HepG2 (cell line): ENCODE results near the gene COG8. TPM values are rescaled to one million over a fixed set of nuclear protein-coding genes. Genes with fewer than 3 reads are reported as not detected.

Experiments used
- ATF4 ChIP-seq, 2 experiments: fragments of 450-650 bp in 1 of 2; sonication (generic) in 1 of 2; formaldehyde crosslinking; IDR thresholded peaks; 2 replicates each; pipeline versions ENCODE4 v1.5.0 to v1.8.0; 2020 to 2022; ENCODE audit warnings: mild to moderate bottlenecking in 1 of 2, missing genetic modification reagents in 1 of 2
- CBFB ChIP-seq: sonication (generic); formaldehyde crosslinking; IDR thresholded peaks from 2 replicates; pipeline ENCODE4 v1.4.0; 2020; ENCODE audit warnings: missing genetic modification reagents
- CENPT ChIP-seq: sonication (generic); formaldehyde crosslinking; IDR thresholded peaks from 2 replicates; pipeline ENCODE4 v1.8.0; 2022; ENCODE audit warnings: low read depth, mild to moderate bottlenecking, moderate library complexity, missing genetic modification reagents
- CHD4 ChIP-seq: fragments of 200-600 bp; sonication (generic); IDR thresholded peaks from 2 replicates; pipeline ENCODE4 v1.7.0; 2017; ENCODE audit warnings: mild to moderate bottlenecking, low read length, borderline replicate concordance
- ETS1 ChIP-seq: sonication (generic); formaldehyde crosslinking; IDR thresholded peaks from 2 replicates; pipeline ENCODE4 v1.4.0; 2020; ENCODE audit warnings: missing genetic modification reagents
- FOXA1 ChIP-seq, 2 experiments: fragments of 450-650 bp in 1 of 2; sonication (generic) in 1 of 2; formaldehyde crosslinking in 1 of 2; IDR thresholded peaks; 2 replicates each; pipeline versions ENCODE4 v1.4.0 to v1.6.1; 2016 to 2020; ENCODE audit warnings: missing genetic modification reagents in 1 of 2
- GZF1 ChIP-seq: sonication (generic); formaldehyde crosslinking; IDR thresholded peaks from 2 replicates; pipeline ENCODE4 v1.5.1; 2020; ENCODE audit warnings: mild to moderate bottlenecking, missing genetic modification reagents
- HMGA1 ChIP-seq: sonication (generic); formaldehyde crosslinking; conservative IDR thresholded peaks from 2 replicates; pipeline ENCODE4 v1.4.0; 2020; ENCODE audit warnings: missing genetic modification reagents
- KDM2A ChIP-seq: sonication (generic); formaldehyde crosslinking; IDR thresholded peaks from 2 replicates; pipeline ENCODE4 v1.4.0; 2020; ENCODE audit warnings: low read depth, missing genetic modification reagents, borderline replicate concordance
- NFATC3 ChIP-seq: sonication (generic); formaldehyde crosslinking; IDR thresholded peaks from 2 replicates; pipeline ENCODE4 v1.5.1; 2020; ENCODE audit warnings: mild to moderate bottlenecking, missing genetic modification reagents
- NFE2 ChIP-seq: sonication (generic); formaldehyde crosslinking; IDR thresholded peaks from 2 replicates; pipeline ENCODE4 v1.4.0; 2020; ENCODE audit warnings: missing genetic modification reagents
- PATZ1 ChIP-seq: sonication (generic); formaldehyde crosslinking; IDR thresholded peaks from 2 replicates; pipeline ENCODE4 v1.4.0; 2020; ENCODE audit warnings: missing genetic modification reagents
- PCBP2 ChIP-seq: fragments of 200-400 bp; formaldehyde crosslinking; optimal IDR thresholded peaks from 2 replicates; pipeline ENCODE3; 2018; ENCODE audit warnings: low read length, low read depth; ENCODE audit not compliant: poor library complexity, severe bottlenecking
- RFXANK ChIP-seq: IDR thresholded peaks from 2 replicates; pipeline ENCODE4 v1.6.1; 2016
- RNF2 ChIP-seq: fragments of 450-650 bp; conservative IDR thresholded peaks from 2 replicates; pipeline ENCODE4 v1.6.1; 2016; ENCODE audit warnings: low read depth
- SAFB2 ChIP-seq: sonication (generic); formaldehyde crosslinking; IDR thresholded peaks from 2 replicates; pipeline ENCODE4 v1.5.1; 2020; ENCODE audit warnings: missing genetic modification reagents, low read depth, mild to moderate bottlenecking, borderline replicate concordance
- ZBED4 ChIP-seq: sonication (generic); formaldehyde crosslinking; IDR thresholded peaks from 2 replicates; pipeline ENCODE4 v1.4.0; 2020; ENCODE audit warnings: missing genetic modification reagents, borderline replicate concordance
- ZNF253 ChIP-seq: sonication (generic); formaldehyde crosslinking; IDR thresholded peaks from 2 replicates; pipeline ENCODE4 v1.8.0; 2022; ENCODE audit warnings: mild to moderate bottlenecking, missing genetic modification reagents, borderline replicate concordance
- ZNF841 ChIP-seq: sonication (generic); formaldehyde crosslinking; IDR thresholded peaks from 2 replicates; pipeline ENCODE4 v1.8.1; 2023; ENCODE audit warnings: missing genetic modification reagents, borderline replicate concordance
- polyA plus RNA-seq, 8 experiments: library from polyadenylated mRNA; depleted of rRNA in 3 of 8; stranded (reverse) in 7 of 8; unstranded in 1 of 8; fragments of >200 nt; fragmentation: Illumina TruSeq in 4 of 8; extraction: Trizol in 4 of 8; gene quantifications; 2 replicates each; pipeline versions ENCODE4 v1.2.1 to v1.2.3, GENCODE V29; 2011 to 2016; ENCODE audit warnings: low read depth in 4 of 8, missing spikeins in 1 of 8, mixed read lengths in 1 of 8; ENCODE audit not compliant: insufficient read depth in 1 of 8
- total RNA-seq, 5 experiments: library from RNA; depleted of rRNA; stranded (reverse); fragments of >200 nt; fragmentation: Illumina TruSeq; extraction: Trizol; gene quantifications; 2 replicates each; pipeline ENCODE4 v1.2.3, GENCODE V29; 2016; ENCODE audit warnings: low read depth in 1 of 5

Gene COG8
- total and polyA plus RNA-seq, 2 of the 13 experiments (the other 11 are each of a cell fraction or from before 2014, with no cell fraction given) = 45.5 to 52.1 TPM

GRCh38 chr16:69326172-69326873, 13.0 kb downstream of the COG8 start (continued):
- TF ChIP-seq ATF4 (CRISPR knock-in tag; IDR thresholded peaks at IDR 0.05) (peak in 1 of 2 experiments; percentile 69; a peak in 1 of 4 replicates), HMGA1 (CRISPR knock-in tag) (no peak), PATZ1 (CRISPR knock-in tag) (0 out of 2 replicates have a peak, but pooled peaks have one; percentile 1), GZF1 (no peak), CBFB (CRISPR knock-in tag) (no peak), RNF2 (no peak), ETS1 (no peak), SAFB2 (0 out of 2 replicates have a peak, but pooled peaks have one; percentile 7), CHD4 (no peak), ZNF253 (CRISPR knock-in tag) (no peak), CENPT (CRISPR knock-in tag) (no peak), RFXANK (CRISPR knock-in tag) (no peak), NFE2 (CRISPR knock-in tag) (no peak), ZNF841 (CRISPR knock-in tag) (no peak), NFATC3 (CRISPR knock-in tag) (no peak), FOXA1 (IDR thresholded peaks at IDR 0.05) (no peak), FOXA1 (CRISPR knock-in tag; IDR thresholded peaks at IDR 0.05) (peak; percentile 57; the same call in 1 of the 2 replicates), PCBP2 (no peak), KDM2A (peak; percentile 66; the same call in 1 of the 2 replicates), ZBED4 (no peak)
